NCI-H128 (cell line): ENCODE measurements around the gene XRCC4.

Source experiments
- DNase-seq: peaks from one replicate; lab custom pipeline; 2025; ENCODE audit not compliant: unreplicated experiment; lab: John Stamatoyannopoulos, UW

XRCC4 gene

DNA sequence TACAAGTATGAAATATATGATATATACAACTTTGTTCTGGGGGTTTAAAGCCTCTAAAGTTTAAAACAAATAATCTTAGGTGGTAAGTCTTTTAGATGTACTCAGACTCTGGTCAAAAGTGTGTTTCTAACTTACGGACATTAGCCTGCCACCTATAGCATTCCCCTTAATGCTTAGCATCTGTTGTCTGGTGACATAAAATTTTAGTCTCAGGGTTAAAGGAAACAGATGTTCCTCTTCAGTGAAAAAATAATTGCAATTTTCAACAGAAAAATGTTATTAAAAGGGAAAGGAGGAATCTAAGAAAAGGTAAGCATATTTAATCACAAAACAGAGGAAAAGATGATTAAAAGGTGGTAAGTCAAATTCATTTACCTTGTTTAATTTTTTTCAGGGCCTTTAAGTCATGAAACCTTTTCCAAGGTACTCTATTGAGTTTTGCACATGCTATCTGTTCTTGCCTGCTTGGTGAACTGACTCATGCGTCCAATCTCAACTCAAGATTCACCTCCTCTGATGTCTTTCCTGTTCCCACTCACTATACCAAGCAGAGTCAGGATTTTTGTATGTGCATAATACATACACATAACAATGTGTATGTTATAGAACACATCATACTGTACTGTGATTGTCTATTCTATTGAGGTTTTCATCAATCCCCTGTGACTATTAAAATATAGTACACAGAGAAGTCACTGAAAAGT is 8.1 kb upstream of the XRCC4 start:
- DNase-seq = no peak

- DNase-seq = no peak
These were observed 5.9 kb upstream of the XRCC4 start for GRCh38 chr5:83071286-83072051.

- no peak for DNase-seq
These were observed 4.4 kb upstream of the XRCC4 start for GRCh38 chr5:83072966-83073365.

DNA sequence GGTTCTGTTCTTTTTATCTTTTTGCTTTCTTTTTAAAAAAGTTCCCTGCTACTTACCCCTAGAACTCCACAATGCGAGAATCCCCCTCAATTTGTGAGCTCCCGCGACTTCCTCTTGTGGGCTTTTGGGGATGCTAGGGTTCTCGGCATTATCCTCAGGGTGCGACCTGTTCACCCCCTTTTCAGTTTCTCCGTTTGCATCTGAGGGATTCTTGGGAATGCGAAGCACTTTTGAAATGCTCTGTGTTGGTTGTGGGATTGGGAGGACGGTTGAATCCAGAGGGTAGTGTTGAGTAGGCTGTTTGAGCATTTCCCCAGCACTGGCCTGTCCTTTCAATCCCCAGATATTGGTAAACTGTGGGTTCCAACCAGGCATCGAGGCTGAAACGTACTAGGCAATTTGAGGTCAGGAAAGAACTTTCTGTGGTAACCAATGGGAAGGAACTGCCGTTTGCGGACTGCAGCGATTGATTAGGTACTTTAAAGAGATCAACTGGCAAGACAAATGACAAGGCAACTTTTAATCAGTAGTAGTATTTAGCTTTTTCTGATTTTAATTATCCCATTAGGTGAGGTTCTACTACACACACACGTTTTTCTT is 415 bp downstream of the XRCC4 start:
- DNase-seq = no peak

DNA sequence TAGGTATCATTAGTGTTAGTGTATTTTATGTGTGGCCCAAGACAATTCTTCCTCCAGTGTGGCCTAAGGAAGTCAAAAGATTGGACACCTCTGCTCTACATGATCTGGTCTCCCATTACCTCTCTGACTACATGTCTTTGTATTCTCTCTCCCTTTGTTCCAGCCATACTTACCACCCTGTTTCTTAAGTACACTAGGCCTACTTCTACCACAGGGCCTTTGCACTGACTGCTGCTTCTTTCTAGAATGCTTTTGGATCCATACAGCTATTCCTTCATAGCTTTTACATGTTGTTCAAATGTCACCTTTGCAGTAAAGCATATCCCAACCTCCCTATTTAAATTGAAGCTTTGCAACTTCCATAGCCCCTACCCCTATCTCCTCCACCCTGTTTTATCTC is 5.4 kb downstream of the XRCC4 start:
- no peak for DNase-seq

GRCh38 chr5:83084336-83084735 is 7.0 kb downstream of the XRCC4 start:
- DNase-seq = no peak

GRCh38 chr5:83085106-83085505 is 7.8 kb downstream of the XRCC4 start:
- no peak for DNase-seq

- DNase-seq = no peak
These were observed 12.8 kb downstream of the XRCC4 start for GRCh38 chr5:83090169-83090568.

- DNase-seq = no peak
These were observed 15.3 kb downstream of the XRCC4 start for GRCh38 chr5:83092619-83093018.

DNA sequence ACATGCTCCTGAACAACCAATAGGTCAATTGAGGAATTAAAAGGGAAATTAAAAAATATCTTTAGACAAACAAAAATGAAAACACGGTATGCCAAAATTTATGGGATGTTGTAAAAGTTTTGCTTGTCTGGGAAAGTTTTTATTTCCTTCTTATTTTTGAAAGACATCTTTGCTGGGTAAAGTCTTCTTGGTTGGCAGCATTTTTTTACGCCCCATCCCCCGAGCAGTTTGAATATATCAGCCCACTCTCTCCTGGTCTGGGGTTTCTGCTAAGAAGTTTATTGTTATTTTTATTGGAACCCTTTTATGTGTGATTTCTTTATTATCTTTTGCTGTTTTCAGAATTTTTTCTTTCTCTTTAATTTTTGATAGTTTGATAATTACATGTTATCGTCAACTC is 16.3 kb downstream of the XRCC4 start:
- DNase-seq = no peak

- no peak for DNase-seq
These were observed 18.0 kb downstream of the XRCC4 start for GRCh38 chr5:83095163-83095956.

GRCh38 chr5:83095957-83096539 is 18.7 kb downstream of the XRCC4 start:
- DNase-seq = no peak

DNA sequence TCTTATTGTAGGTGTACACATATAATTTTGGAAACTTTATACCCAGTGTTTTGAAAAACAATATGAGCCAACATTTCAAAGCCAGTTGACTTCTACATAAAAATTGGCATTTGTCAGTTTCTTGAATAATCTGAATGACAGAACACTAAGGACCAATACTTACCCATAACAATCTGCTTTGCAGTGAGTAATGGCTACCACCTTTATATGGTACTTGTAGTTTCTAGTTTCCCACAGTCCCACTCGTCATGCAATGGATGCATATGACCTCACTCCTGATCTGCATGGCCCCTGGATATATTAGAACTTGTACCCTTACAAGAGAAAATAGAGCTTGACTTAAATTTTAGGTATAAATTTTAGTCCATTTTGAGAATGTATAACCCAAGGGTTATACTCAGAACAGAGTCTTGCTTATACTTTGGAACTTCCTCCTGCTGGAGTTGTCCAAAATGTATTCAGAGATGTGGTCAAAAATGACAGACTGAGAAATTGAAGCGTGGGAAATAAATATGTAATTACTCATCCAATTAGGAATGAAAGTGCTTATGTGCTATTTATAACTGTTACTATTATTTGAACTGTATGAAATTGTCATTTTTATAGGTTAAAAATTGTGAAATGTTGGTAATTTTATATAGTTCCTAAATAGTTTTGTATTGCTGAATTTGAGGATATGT is 19.5 kb downstream of the XRCC4 start:
- DNase-seq = no peak

DNA sequence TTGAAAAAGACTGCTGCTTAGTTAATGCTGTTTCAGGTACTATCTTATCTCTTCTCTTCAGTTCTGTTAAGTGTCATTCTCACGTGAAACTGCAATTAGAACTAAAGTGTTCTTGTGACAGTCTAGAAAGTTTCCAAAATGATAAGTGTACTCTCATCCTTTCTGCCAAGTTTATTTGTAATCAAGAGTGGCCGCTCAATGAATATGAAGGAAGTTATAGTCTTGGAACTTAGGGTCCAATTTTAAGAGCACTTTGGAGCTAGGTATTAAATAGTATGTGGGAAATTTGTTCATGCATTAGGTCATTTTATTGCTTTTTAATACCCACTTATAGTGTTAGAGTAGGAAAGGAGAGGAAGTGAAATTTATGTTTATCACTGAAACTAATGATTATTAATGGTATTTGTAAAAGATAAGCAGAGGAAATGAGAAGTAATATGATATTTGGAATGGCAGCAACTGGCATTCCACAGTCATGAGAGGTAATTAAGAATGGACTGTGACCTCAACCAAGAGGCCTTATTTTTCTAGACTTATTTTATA is 20.4 kb downstream of the XRCC4 start:
- DNase-seq = no peak

DNA sequence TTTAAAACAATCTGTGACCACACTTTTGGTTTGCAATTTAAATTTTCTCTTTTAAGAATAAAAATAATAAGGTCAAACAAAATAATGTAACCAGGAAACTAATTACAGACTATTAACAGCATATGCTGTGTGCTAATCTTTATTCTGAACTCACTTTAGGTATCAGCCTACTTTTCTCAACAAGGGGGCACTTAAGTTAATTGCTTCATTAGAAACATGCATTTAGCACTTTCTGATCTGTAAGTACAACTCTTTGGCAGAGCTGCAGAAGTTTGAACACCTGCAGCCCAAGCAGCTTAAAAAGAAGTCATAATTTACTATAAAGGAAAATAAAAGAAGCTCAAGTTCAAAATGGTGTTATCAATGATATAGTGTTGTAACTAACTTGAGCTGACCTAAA is 21.7 kb downstream of the XRCC4 start:
- DNase-seq = no peak

GRCh38 chr5:83099445-83099844 is 22.1 kb downstream of the XRCC4 start:
- DNase-seq = no peak

GRCh38 chr5:83101514-83101913 is 24.2 kb downstream of the XRCC4 start:
- DNase-seq = no peak

- DNase-seq = no peak
These were observed 25.1 kb downstream of the XRCC4 start for GRCh38 chr5:83102364-83102980.

- no peak for DNase-seq
These were observed 26.7 kb downstream of the XRCC4 start for GRCh38 chr5:83104021-83104420.
